AG10803 (cell line): ENCODE measurements around the gene LDLRAP1.

Experiments used
- DNase-seq: peaks from one replicate; pipeline ENCODE4 v3.0.0; 2010; ENCODE audit warnings: low read depth
- H3K4me3 ChIP-seq: 2 replicates; pipeline ENCODE4 v1.5.1; 2011; ENCODE audit warnings: mild to moderate bottlenecking, low read length, control low read depth
- TF ChIP-seq, protein P1 (sequence below): conservative IDR thresholded peaks from 2 replicates; pipeline ENCODE4 v1.5.1; 2011; ENCODE audit warnings: mild to moderate bottlenecking, low read length, control low read depth, inconsistent platforms

The LDLRAP1 gene

DNA sequence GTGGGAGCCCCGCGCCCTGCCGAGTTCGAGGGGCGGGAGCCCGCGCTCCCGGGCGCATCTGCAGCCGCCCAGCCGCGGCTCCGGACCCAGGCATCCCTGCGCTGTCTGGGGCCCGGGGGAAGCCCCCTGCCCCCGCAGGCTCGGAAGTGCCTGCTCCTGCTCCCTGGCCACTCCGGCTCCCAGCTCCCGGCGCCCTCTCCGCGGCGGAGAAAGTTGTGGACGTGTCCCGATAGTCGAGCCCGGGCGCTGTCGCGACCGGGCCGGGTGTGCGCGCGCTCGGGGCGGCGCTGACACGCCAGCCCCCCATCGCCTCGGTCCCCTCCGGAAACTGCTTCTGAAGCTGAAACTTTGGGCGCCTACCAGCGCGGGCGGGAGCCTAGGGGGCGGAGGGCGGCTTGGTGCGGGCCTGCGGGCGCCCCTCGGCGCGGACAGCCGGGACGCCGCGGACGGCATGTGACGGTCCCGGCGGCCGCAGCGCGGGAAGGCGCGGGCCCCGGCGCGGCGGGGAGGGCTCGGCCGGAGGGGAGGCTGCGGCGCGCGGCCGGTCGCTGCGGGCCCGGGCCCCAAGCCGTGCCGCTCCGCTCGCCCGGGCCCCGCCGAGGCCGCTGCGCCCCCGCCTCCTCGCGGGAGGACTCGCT lies 73.7 kb downstream of the LDLRAP1 start:
- TF ChIP-seq, protein P1, sequence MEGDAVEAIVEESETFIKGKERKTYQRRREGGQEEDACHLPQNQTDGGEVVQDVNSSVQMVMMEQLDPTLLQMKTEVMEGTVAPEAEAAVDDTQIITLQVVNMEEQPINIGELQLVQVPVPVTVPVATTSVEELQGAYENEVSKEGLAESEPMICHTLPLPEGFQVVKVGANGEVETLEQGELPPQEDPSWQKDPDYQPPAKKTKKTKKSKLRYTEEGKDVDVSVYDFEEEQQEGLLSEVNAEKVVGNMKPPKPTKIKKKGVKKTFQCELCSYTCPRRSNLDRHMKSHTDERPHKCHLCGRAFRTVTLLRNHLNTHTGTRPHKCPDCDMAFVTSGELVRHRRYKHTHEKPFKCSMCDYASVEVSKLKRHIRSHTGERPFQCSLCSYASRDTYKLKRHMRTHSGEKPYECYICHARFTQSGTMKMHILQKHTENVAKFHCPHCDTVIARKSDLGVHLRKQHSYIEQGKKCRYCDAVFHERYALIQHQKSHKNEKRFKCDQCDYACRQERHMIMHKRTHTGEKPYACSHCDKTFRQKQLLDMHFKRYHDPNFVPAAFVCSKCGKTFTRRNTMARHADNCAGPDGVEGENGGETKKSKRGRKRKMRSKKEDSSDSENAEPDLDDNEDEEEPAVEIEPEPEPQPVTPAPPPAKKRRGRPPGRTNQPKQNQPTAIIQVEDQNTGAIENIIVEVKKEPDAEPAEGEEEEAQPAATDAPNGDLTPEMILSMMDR = no peak
- no peak for DNase-seq
- peak overlapping the region; percentile 51 for H3K4me3 ChIP-seq

DNA sequence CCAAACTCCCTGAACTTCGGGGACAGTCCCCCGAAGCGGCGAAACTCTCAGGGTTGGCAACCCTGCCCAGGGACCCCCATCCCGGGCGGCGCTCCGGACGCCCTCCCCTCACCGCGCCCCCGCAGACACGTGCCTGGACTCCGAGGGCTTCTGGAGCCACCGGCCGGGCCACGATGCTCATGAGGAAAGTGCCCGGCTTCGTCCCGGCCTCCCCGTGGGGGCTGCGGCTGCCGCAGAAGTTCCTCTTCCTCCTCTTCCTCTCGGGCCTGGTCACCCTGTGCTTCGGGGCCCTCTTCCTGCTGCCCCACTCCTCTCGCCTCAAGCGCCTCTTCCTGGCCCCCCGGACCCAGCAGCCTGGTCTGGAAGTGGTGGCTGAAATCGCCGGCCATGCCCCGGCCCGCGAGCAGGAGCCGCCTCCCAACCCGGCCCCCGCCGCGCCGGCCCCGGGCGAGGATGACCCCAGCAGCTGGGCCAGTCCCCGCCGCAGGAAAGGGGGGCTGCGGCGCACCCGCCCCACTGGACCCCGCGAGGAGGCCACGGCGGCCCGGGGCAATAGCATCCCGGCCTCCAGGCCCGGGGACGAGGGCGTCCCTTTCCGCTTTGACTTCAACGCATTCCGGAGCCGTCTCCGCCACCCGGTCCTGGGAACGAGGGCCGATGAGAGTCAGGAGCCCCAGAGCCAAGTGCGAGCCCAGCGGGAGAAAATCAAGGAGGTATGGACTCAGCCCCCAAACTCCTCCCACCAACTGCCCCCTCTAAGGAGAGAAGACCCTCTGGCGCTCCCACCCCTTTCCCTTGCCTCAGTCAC lies 74.4 kb downstream of the LDLRAP1 start:
- TF ChIP-seq, protein P1 = no peak
- no peak for DNase-seq
- H3K4me3 ChIP-seq = peak overlapping the region; percentile 34

DNA sequence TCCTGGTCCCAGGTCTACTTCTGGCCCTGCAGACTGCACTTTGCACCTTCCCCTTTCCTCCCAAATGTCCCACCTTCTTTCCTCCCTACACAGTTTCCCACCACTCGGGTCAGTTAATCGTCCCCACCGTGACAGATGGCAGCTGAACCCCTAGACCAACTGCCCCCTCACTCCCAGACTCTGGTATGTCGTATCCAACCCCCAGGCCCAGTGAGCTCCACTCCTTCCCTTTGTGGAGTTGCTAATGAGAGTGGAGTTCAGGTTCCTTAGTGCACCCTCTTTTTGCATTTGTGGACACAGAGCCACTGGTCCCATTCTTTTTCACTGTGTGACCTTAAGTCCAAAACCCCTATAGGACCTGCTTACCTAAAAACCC lies 75.0 kb downstream of the LDLRAP1 start:
- TF ChIP-seq, protein P1 = no peak
- DNase-seq = no peak
- H3K4me3 ChIP-seq = no peak overlapping the region; the same call in 1 of the 2 replicates
